ENCODE data around the gene KIAA1614.
"Not testable (repeated sequence)": the region's sequence is repeated elsewhere in the genome, so short reads cannot be mapped to it uniquely, and the experiment has no call there.

The KIAA1614 gene

DNA sequence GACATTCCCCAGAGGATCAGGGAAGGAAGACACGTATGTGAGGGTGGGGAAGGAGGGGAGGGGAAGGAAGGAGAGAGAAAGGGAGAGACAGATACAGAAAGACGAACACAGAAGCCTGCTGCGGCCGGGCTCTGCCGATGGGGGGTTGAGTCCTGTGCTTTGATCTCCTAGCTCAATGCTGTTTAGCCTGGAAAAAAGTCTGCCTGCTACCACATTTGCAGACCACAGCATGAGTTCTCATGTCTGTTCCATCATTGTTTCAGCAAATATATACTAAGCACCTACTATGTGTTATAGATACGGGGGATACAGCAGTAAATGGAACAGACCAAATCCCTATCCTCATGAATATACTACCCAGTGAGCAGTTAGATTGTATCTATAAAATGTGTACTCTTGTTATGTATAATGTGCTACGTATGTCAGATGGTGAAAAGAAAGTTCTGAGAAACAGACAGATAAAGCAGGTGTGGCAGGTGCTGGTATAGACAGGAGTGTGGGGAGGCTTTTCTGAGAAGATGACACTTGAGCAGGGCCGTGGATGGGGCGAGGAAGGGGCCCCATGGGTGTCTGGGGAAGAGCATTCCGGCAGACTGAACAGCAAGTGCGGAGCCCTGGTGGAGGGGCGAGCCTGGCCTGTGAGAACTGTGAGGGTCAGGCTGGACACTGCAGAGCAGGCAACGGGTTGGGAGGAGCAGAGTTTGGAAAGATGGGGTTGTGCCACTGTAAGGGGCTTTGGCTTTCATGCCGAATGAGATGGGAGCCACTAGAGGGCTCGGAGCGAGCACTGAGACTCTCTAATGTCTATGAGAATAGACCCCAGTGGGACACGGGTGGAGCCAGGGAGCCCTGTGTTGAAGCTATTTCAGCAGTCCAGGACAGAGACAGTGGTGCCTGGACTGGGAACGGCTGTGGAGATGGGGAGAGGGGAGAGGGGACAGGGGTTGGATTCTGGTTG lies 34.1 kb downstream of the KIAA1614 start:
- DNase-seq, result no peak

DNA sequence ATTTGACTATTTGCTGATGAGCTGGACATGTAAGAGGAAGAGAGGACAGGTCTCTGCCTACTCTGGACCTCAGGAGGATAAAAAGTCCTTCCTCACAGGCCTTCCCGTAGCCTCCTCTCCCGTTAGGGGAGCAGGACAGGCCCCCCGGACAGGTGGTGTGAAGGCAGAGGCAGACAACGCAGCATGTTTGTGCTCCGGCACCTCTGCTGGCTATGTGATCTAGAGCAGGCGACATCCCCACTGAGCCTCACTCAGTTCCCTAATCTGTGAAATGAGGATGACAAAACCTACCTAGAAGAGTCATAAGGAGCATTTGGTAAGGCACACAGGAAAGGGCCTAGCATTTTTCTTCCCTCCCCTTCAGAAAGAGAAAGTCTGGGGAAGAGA lies 34.8 kb downstream of the KIAA1614 start:
- no peak for DNase-seq

DNA sequence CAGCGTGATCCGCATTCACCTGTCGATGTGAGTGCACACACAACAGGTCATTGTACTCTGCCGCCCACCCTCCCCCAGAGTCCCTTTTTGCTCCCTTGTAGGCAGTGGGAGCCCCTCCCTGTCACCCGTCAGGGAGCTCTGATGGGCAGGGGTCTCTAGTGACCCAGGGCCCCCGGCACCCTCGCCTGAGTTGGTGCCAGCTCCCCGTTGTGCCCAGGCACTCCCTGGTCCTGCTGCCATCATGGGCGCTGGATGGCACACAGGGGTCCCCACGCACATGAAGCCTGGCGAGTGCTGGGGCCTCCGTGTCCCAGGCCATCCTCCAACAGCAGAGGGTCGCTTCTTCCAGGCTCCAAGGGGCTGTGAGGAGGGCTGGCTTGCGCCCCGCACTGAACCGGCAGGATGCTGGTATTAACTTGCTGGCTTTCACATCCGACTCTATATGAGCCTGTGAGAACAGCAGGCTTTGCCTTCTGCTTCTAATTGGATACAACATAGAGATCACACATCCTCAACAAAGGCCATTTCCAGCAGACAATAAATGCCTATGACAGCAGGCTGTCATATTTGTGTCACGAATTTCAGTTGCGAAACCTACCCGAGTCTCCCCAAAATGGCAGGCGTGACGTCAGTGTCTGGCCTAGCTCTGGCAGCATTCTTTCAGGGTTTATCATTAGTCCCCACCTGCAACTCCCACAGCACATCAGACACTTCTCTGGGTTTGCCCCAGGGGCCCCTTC lies 35.4 kb downstream of the KIAA1614 start:
- DNase-seq, result no peak

DNA sequence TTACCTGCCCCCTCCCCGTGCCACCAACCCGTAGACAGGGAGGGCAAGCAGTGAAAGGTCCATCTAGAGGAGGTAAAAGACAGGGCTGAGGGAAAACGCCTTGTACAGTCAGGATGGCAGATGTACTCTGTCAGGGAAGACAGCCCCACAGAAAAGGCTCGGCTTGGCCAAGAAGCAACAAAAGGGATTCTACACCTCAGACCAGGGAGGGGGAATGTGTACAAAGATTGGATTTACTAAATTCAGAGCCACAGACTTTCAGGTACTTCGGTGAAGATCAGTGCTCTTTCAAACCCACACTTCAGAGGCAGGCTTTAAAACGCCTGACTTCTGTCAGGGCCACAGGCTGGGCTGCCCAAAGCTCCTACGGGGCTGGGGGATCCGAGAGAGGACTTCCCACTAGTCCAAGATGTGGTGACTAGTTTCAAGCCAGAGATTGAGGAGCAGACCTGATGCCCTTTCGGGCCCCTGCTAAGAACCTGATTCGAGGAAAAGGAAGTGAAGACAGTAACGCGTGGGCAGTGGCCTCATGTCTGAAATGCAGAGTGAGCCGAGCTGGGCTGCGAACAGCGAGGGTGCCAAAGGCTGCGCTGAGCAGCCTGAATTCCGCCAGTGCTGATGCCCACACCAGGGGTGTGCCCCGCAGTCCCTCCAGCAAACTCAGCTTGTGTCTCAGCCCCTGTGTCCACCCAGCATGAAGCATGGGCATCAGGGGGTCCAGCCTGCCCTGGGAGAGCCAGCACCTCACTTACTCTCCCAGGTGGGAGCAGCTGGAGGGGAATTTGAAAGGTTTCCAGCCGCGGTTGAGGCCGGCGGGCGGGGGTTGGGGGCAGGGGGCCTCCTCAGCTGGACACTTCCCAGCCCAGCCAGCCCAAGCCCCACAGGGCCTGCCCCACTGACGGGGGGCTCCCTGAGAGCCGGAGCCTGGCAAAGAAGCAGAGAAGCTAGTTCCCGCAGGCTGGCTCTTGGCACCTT lies 36.2 kb downstream of the KIAA1614 start:
- DNase-seq, result no peak

DNA sequence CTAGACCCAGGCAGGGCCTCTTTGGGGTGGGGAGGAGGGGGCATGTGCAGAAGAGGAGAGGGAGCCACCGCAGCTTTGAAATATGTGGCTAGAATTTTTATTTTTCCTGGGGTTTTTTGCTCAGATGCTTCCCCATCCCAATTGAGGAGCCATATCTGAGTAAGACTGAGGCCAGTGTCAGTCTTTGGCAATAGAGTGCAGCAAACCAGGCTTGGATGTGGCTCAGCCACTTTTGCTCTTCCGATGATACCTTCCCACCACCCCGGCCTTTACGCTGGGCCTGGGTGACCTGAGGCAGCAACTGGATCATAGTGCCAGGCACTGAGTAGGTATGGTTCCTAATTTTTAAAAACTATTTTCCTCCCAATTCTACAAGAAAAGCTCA lies 36.9 kb downstream of the KIAA1614 start:
- no peak for DNase-seq

DNA sequence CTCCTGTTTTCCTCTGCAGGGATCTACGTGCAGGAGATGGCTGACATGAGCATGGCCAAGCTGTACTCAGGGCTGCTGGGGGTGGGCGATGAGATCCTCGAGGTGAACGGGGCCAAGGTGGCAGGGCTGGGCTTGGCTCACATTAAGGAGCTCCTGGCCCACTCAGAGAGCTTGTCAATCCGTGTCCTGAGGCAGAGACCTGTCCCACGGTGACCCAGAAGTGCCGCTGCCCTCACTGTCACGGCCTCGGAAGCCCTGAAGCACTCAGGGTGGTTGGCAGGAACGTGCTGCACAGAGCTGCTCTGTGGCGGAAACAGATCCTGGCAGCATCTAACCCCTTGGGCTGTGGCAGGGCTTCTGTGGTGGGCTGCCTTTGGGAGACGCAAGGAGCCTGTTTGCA lies 37.6 kb downstream of the KIAA1614 start:
- DNase-seq, result no peak

DNA sequence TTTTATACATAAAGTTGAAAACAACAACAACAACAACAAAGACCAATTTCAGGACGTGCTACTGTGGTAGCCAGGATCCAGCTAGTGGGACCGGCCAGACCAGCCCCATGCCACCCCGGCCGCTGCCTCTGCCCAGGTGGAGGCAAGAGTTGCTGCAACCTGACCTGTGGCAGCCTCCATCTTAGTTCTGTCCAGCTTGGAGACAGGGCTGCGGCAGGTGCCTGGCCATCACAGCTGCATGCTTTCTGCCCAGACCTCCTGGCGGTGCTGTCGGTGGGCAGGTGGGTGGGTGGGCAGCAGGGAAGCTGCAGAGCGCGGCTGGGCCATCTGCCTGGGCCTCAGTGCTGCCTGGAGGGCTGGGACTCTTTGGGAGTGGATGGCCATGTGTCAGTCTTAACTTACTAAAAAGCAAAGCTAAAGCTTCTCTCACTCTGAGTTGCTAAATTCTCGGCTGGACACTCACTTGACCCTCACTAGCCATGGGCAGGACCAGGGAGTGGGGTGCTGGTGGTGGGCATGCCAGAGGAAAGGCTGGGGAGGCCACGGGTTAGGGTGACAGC lies 38.6 kb downstream of the KIAA1614 start:
- DNase-seq, result no peak

DNA sequence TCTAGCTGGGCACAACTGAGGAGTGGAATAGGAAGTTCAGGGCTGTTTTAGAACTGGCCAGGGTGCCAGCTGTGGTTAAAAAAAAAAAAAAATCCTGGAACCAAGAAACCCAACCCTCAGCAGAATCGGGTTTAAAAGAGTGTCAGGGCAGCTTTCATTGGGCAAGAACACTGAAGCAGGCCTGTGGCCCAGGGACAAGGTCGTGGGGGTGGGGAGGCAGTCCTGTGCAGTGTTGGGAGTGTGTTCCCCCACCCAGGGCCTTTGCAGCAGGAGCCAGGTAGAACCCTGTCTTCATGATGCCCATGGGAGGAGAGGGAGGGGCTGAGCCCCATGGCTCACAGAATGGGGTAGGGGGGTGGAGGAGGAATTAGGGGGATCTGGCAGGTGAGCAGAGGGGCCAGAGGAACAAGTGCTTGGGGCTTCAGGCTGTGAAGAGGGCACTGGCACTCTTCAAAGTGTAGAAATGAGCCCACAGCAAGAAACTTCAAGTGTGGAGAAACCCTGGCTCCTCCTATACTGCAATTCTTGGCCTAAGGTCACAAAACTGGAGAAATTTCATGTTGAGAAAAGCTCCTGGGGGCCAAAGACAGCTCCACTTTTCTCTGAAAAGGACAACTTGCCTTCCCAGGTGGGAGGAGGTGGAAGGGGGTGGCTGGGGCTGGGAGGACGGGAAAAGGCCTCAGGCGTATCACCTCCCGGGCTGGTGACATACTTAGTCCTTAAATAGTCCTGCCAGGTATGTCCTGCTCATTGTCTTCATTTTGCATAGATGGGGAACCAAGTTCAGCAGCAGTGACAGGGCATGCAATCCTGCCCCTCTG lies 39.3 kb downstream of the KIAA1614 start:
- no peak for DNase-seq

DNA sequence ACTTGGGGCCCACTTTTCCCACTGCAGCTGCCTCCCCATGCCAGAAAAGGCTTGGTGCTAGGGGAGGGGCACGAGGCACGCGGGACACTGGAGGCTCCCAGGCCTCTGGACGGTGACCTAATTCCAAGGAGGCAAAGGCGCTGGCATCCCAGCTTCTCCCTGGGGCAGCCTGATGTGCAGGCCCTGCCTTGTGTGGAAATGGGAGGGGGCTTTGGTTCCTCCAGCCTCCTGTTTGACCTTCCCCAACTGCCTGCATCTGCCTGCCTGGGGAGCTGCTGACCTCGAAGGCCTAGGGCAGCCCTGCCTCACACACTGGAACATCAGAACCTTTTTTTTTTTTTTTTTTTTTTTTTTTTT lies 39.9 kb downstream of the KIAA1614 start:
- DNase-seq, result no peak

DNA sequence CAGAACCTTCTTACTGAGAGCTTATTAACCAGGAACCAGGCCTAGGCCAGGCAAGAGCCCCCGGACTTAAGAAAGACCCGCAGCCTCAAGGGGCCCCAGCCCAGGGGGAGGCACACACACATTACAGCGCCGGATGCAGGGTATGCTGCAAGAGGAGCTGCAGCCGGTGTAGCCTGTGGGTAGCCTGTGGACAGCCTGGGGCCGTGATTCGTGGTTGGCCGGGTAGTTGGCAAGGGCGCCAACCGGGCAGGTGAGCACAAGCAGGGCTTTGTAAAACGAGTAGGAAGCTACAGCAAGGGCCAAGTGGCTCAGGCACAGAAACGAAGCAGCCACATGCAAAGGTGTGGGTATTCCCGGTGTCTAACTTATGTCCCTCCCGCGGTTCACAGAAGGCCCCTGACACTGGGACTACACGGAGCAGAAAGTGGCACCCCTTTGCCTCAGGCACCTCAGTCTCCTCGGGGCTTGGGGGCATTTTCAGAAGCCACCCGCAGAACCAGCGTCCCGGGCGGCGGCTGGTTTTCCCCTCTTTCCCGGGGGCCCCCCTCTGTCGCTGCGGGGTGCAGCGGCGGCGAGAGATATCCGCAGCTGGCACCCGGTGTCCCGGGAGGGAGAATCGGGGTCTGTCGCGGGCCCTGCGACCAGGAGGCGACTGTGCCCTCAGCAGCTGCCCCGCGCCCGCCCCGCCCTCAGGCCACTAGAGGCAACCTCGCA lies 40.8 kb downstream of the KIAA1614 start:
- no peak for DNase-seq

DNA sequence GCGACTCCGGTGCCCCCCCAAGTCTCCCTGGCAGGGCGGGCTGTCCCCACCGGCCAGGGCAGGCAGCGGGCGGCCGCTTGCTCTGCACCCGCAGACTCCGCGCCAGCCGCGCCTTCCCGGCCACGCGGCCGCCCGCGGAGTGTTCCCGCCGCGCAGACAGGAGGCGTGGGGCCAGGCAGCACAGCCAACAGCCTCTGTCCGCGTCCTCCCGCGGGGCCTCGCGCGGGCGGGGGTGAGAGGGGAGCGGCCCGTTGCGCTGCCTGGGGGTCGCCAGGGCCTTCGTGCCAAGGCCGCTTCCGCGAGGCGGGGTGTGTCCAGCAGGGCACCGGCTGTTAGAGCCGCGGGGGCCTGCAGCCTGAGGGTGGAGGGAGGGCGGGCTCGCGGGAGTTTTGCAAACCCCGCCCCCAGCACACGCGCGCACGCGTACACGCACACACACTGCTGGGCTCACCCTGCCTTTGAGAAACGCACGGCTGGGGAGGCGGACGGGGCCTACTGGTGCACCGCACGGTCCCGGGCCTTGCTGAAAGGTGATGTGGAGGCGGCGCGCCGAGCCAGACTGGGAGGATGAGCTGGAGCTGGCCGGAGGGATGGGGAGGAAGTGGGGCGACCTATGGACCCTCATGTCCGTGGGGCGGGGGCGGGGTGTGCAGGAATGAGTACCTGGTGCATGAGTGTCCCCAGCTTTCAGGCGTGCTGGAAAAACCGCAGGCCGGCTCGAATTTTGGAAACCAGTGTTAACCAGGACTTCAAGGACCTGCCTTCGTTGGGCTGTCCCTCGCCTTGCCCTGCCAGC lies 41.5 kb downstream of the KIAA1614 start:
- DNase-seq, result no peak

DNA sequence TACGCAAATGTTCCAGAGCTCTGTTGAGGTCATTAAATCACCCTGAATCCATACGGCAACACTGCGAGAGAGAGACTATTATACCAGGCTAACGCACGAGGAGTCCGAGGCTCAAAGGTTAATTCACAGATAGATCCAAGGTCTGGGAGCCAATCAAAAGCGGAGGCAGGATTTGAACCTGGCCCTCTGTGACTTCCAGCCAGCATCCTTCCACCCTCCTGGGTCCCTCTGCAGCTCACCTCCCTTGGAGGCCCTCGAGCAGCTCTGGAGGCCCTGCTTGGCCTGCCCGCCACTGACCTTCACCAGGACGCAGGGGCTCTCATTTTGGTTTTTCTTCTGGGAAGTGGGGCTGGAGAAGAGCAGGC lies 42.1 kb downstream of the KIAA1614 start:
- DNase-seq, result no peak

DNA sequence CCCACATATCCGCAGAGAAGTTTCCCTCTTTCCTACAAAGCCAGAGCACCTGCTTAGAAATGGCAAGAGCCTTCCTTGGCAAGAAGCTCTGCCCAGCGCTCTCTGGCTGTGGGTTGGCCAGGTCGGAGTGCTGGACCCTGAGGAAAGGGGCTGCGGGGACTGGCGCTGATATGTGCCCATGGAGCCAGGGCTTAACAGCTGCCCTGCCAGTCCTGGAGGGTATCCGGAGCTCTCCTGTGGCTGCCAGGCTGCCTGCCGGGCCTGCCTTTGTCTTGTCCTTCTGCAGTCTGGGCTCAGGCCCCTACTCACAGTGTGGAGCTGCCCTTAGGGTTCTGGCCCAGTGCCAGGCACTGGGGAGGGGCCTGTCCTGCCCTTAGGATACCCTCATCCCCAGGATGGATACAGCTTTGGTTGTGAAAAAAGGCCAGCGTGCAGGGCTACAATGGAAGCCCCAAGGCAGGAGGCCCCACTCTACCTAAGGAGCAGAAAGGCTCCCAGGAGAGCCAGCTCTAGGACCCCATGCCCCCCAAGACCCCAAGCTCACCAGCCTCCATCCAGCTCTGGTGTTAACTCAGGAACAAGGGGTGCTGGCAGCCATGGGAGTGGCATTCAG lies 43.4 kb downstream of the KIAA1614 start:
- DNase-seq, result no peak

DNA sequence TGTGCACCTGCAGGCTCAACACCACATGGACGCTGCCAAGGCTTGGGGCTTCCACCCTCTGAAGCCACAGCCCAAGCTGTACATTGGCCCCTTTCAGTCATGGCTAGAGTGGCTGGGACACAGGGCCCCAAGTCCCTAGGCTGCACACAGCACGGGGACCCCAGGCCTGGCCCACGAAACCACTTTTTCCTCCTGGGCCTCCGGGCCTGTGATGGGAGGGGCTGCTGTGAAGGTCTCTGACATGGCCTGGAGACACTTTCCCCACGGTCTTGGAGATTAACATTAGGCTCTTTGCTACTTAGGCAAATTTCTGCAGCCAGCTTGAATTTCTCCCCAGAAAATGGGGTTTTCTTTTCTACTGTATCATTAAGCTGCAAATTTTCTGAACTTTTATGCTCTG lies 46.9 kb downstream of the KIAA1614 start:
- DNase-seq, result not testable (repeated sequence)

DNA sequence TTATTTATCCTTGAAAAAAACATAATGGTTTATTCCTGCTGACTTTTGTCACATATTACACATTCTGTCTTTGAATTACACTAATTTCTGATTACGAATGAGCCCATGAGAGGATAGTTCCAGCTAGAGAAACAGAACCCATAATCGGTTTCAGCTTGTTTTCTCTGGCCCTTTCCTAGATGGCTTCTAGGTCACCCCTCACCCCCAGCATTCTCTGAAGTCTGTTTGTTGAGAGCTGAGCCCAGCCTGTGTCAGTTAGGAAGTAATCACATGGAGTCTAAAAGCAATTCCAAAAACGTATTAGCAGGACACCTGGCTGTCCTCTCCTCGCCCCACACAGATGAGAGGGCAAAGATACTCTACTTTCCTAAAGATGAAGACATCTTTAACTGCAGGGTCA lies 48.9 kb downstream of the KIAA1614 start:
- no peak for DNase-seq

DNA sequence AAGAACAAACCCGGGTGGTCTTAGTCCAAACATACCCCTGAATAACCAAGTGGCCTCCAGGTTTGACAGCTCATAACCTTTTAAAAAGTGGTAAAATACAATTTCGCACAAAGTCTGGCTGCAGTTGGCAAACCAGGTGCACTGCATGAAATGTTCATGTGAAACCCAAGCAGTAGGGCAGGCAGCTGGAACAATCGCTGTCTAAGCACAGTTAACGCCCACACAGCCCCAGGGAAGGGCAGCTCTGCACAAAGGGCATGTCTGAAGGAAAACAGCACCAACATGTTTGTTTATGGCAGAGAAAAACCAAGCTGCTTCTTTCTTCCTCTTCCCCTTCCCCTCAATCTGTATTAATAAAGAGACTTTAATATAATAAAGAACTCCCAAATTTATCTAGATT lies 49.5 kb downstream of the KIAA1614 start:
- DNase-seq, result peak; percentile 18 to 43

DNA sequence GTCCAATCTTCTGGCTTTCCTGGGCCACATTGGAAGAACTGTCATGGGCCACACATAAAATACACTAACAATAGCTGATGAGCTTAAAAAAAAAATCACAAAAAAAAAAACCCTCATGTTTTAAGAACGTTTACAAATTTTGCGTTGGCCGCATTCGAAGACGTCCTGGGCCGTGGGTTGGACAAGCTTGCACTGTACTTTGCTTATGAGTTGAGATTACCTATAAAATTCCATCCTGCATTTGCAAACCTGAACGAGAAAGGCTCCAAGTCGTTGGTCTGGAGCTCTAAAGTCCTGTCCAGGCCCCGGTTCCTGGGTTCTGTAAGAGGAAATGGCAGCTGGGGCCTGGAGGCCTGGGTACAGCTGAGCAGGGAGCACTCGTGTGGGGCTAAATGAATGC lies 51.4 kb downstream of the KIAA1614 start:
- no peak for DNase-seq

DNA sequence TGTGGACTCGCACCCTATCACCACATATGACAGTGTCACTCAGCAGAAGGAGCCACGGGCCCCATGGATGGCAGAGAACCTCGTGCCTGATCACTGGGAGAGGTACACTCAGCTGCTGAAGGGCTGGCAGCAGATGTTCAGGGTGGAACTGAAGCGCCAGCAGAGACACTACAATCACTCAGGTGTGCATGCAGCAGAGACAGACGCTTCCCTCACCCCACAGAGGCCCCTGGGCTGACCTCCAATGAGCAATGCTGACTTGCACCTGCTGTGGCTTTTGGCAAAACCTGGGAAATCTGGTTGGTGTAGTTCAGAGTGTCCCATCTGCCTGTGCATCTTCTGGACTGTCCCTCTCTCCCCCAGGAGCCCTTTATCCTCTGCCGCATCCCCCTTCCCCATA lies 51.9 kb downstream of the KIAA1614 start:
- no peak for DNase-seq

DNA sequence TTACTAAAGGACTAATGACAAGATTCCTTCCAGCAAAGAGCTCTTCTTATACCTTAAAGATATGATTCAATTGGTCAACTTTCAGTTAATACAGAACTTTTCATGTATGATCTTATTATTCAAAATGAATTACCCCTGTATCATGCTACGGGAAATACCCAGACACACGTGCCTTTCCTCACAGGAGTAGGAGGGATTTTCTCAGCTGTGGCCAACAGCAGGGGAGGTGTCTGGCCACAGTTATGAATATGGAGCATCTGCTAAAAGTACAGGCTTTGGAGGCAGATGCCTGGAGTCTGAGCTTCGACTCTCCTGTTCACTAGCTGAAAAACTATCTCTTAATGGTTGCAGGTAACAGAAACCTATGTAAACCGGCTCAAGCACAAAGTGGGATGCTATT lies 53.6 kb downstream of the KIAA1614 start:
- no peak for DNase-seq
